Fibroblast of skin of abdomen (primary cell): Measurements from ENCODE around the gene RPA3.

Experiments used
- DNase-seq: peaks from one replicate; pipeline ENCODE4 v3.0.0-alpha.2; 2013

Gene RPA3

GRCh38 chr7:7652798-7653540 is 65.4 kb downstream of the RPA3 start:
- no peak for DNase-seq

DNA sequence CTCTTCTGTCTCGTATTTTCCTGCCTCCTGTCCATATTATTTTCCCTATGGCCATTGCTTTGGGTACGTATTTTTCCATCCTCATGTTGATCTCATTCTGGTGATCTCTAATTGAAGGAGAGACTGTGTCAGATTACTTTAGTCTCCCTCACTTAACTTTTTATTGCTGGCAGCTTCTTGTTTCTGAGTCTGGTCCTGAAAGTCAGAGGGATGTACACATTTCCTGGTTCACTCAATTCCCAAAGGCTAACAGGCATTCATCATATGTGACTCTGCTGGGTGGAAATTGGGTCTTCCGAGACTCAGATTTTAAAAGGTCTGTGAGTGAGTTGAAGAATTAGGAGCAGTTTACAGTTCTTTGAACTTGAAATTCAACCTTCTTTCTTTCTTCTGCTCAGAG is 66.9 kb downstream of the RPA3 start:
- DNase-seq = no peak

GRCh38 chr7:7650682-7651206 is 67.7 kb downstream of the RPA3 start:
- DNase-seq = no peak

- no peak for DNase-seq
Observed at GRCh38 chr7:7647495-7648036, 70.8 kb downstream of the RPA3 start.

DNA sequence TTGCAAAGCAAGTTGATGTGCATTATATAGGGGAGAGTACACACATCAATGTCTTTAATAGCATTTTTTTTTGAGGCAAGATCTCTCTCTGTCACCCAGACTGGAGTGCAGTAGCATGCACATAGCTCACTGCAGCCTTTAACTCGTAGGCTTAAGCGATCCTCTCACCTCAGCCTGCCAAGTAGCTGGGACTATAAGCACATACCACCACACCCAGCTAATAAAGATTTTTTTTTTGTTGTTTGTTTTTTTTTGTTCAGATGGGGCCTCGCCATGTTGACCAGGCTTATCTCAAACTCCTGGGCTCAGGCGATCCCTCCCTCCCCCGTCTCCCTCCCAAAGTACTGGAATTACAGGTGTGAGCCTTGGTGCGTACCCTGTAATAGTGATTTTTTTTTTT is 76.3 kb downstream of the RPA3 start:
- DNase-seq = no peak

GRCh38 chr7:7641129-7641663 is 77.2 kb downstream of the RPA3 start:
- DNase-seq = peak; percentile 6

GRCh38 chr7:7640221-7641128 is 77.9 kb downstream of the RPA3 start, which contains the start of gene UMAD1:
Gene UMAD1, plus strand, starts transcription at chr7:7640752. Its CDS starts 32,620 bp downstream, at chr7:7673372.
- peak; percentile 99 for DNase-seq

DNA sequence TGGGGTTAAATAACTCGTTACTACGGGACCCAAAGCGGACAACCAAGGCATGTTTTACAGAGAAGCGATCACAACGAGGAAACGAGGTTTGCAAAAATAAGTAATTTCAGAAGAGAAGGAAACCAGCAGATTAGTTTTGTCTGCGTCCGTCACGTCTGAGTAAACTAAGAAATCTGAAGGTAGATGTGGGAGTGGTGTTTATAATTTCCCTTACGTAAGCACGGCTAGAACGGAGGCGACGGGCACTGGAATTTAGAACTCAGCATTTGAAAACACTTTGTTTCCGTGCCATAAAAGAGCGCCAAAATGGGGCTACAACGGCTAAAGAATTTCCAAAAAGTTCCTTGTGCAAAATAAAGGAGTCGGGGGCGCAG is 78.6 kb downstream of the RPA3 start:
- peak; percentile 3 for DNase-seq

GRCh38 chr7:7639421-7639820 is 79.0 kb downstream of the RPA3 start:
- DNase-seq = no peak

DNA sequence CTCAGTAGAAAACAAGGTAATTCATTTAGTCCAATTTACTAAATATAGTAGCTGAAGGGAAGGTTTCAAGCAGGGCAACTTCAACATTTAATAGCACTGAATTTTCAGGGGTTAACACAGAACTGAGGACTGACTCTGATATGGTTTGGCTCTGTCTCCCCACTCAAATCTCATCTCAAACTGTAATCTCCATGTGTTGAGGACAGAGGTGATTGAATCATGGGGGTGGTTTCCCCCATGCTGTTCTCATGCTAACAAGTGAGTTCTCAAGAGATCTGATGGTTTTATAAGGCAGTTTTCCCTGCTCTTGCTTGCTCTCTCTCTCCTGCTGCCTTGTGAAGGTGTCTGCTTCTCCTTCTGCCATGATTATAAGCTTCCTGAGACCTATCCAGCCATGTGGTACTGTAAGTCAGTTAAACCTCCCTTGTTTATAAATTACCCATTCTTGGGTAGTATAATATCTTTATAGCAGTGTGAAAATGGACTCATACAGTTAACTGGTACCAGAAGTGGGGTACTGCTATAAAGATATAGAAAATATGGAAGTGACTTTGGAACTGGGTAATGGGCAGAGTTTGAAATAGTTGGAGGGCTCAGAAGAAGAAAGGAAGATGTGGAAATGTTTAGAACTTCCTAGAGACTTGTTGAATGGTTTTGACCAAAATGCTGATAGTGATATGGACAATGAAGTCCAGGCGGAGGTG is 87.6 kb downstream of the RPA3 start:
- no peak for DNase-seq

DNA sequence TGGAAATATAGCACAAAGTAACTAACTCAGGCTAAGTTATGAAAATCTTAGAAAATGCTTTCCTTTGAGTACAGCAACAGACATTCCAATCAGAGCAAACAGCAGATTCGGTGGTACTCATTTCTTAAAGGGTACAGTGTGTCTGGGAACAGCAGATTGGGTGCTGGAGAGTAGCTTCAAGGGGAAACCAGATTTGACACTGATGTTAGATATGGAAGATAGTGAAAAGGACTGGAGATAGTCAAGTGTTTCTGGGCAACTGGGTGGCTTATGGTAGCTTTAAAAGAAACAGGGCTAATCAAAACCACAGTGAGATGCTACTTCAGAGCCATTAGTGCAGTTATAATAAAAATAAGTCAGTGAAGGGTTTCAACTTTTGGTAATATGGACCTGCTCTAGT is 89.9 kb downstream of the RPA3 start:
- no peak for DNase-seq

GRCh38 chr7:7620644-7621210 is 97.7 kb downstream of the RPA3 start:
- no peak for DNase-seq

DNA sequence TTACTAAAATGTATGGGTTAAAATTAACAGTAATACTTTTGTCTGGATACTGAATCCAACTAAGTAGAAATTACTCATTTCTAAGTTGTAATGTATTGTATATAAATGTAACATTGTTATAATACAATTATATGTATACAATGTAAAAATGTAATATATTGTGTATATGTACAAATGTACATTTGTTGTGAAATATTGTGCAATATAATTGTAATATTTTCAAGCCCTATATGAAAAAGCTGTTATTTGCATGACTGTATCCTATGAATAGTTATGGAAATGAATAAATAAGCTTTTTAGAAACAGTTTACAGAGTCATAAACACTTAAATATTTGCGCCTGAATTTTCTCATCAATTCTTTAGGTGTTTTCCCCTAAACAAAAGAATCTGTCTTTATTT is 98.2 kb downstream of the RPA3 start:
- no peak for DNase-seq

- no peak for DNase-seq
Observed at GRCh38 chr7:7618410-7618809, 100.0 kb downstream of the RPA3 start.

DNA sequence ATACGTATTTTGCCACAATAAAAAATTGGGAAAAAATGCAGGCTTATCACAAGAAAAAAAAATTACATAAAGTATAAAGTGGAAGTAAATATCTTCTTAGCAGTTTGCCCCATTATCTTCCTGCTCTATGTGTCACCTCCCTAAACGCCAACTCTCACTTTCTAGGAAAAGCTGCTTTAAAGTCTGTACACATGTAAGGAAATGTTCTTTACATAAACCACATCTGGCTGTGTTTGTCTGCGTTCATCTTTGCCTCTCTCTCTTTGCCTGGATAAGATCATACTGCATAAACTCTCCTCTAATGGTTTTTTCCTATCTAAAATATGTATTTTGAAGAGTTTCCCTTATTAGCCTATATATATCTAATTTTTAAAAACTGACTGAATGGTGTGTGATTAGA is 100.9 kb downstream of the RPA3 start:
- DNase-seq = no peak

GRCh38 chr7:7614018-7614741 is 104.2 kb downstream of the RPA3 start:
- DNase-seq = no peak

- DNase-seq = no peak
Observed at GRCh38 chr7:7613210-7613609, 105.2 kb downstream of the RPA3 start.

- no peak for DNase-seq
Observed at GRCh38 chr7:7612519-7612918, 105.9 kb downstream of the RPA3 start.

- no peak for DNase-seq
Observed at GRCh38 chr7:7609330-7609729, 109.1 kb downstream of the RPA3 start.

DNA sequence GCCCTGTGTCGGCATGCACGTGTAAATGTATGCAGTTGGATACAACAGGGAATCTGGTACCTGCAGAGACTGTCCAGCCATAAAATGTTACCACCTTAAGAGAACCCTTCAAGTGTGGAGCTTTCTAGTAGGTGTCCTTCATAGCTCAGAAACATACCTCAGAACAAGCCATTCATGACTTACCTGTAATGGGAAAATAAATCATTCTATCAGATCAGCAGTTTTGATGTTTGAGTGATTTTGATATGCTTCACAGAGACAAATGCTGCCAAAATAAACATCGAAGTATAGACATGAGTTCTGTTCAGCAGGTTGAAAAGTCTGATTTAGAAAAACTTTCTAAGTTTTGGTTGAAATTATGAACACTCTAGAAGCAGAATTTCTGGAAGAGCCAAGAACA is 111.4 kb downstream of the RPA3 start:
- no peak for DNase-seq

GRCh38 chr7:7596176-7596575 is 122.2 kb downstream of the RPA3 start:
- no peak for DNase-seq
